ENCODE measurements around the gene IREB2.
A peak's percentile ranks its signal among the peaks of the same experiment; 100 is the strongest.

IREB2 gene

DNA sequence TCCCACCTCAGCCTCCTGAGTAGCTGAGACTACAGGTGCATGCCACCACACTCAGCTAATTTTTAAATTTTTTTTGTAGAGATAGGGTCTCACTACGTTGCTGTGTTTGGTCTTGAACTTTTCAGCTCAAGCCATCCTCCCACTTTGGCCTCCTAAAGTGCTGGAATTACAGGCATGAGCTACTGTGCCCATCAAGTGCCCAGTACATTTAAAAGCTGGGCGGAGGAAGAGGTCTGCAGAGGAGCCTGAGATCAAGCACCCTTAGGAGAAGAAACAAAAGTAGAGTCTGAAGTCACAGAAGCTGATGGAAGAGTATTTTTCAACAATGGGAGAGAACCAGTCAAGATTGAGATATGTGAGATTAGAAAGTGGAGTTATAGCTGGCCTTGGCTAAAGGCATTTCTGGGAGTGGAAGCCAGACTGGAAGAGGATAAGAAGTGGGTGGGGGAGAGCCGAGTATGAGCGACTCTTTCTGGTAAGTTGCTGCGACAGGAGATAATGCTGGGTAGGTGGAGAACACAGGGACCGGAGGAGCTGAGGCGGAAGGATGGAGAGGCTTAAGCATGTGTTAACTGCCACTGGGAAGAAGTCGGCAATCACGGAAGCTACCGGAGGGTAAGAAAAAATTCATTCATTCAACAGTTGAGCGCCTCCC is 782 bp upstream of the IREB2 start:
- DNase-seq (ENCODE audit: low read depth), result peak; percentile 73

DNA sequence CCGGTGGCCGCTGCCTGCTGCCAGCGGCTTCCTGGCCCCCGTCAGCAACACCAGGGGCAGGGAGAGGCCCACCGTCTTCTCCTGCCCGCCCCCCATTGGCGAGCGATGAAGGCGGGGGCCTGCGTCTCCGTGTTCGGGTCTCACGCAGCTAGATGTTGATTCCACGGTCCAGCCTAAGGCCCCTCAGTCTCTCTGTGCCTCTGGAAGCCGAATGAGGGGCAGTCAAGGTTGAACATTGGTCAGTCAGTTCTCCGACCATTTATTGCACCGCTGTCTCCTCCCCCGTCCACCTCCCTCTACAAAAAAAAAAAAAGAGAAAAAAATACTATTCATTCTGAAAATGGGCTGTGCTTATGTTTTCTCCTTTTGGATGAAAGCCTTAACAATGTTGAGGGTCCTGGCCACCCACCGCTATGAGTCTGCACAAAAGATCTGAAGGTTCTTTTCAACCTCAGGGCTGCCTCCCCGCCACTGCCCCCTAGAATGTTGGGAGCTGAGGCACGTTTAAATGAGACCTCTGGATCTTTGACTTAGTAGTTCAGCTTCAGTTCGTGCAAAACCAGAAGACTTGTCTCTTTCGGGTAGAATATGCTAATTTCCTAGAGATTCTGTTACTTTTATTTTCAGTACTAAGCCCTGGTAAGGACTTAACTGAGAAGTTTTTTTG is 736 bp downstream of the IREB2 start:
- DNase-seq (ENCODE audit: low read depth), result peak; percentile 30

DNA sequence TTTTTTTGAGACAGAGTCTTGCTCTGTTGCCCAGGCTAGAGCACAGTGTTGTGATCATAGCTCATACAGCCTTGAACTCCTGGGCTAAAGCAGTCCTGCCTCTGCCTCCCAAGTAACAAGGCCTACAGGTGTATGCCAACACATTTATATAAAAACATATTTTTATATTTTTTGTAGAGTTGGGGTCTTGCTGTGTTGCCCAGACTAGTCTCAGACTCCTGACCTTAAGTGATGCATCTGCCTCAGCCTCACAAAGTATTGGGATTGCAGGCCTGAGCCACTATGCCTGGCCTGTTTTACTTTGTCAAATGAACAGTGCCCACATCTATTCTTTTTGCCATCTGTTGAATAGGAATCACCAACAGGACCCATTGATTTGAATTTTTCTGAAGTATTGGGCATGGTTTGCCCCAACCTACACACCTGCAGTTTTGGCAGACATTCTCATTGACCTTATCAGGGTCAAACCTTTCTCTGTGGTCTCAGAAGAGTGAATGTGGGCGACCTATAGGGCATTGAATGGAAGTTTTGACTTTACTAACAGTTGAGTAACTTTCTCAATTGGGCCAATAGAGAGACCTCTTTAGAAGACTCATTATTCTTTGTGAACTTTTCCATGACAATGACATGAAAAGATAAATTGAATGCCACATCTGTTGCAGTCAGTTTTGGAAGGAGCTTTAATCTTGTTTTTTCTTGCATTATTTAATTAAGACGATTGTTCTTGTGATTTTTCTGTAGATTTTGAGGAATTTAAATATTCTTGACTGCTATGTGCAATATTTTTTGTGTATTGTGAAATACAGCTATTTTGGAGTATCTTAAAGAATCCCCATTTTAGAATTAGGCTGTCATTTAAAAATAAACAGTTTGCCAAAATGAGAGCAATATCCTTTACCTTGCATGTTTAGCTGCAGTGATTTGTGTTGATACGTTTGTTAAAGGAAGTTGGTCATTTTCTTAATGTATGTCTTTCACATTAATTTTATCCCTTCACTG is 2.7 kb downstream of the IREB2 start:
- no peak for DNase-seq (ENCODE audit: low read depth)

DNA sequence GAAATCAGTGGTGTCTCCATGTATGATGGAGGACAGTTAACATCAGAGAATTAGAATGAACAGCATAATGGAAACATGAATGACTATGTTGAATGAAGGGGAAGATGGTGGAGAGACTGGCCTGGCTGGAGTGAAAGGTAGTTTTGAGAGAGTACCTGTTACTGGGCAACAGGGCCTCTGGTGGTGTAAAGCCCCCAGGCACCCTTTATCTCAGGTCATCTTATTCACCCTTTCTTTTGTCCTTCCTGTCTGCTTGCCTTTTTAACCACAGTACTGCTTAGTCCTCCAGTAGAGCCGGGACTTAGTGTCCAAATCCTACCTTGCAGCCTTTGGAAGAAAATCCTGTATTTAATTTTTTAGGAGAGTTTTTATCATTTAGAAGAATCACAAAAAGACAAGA is 6.2 kb downstream of the IREB2 start:
- DNase-seq (ENCODE audit: low read depth), result no peak

- DNase-seq (ENCODE audit: low read depth), result no peak
Measured at GRCh38 chr15:78445875-78446274, 7.9 kb downstream of the IREB2 start.

- no peak for DNase-seq (ENCODE audit: low read depth)
Measured at GRCh38 chr15:78446551-78446950, 8.5 kb downstream of the IREB2 start.

GRCh38 chr15:78448441-78449219 is 10.6 kb downstream of the IREB2 start:
- peak; percentile 33 for DNase-seq (ENCODE audit: low read depth)

- peak; percentile 48 for DNase-seq (ENCODE audit: low read depth)
Measured at GRCh38 chr15:78449220-78449999, 11.4 kb downstream of the IREB2 start.

GRCh38 chr15:78450285-78450858 is 12.4 kb downstream of the IREB2 start:
- DNase-seq (ENCODE audit: low read depth), result no peak

- DNase-seq (ENCODE audit: low read depth), result no peak
Measured at GRCh38 chr15:78452485-78452884, 14.5 kb downstream of the IREB2 start.

GRCh38 chr15:78453447-78453846 is 15.4 kb downstream of the IREB2 start:
- no peak for DNase-seq (ENCODE audit: low read depth)

GRCh38 chr15:78454992-78455391 is 17.0 kb downstream of the IREB2 start:
- no peak for DNase-seq (ENCODE audit: low read depth)

- peak; percentile 24 for DNase-seq (ENCODE audit: low read depth)
Measured at GRCh38 chr15:78455749-78456148, 17.7 kb downstream of the IREB2 start.

- no peak for DNase-seq (ENCODE audit: low read depth)
Measured at GRCh38 chr15:78456426-78456825, 18.4 kb downstream of the IREB2 start.

DNA sequence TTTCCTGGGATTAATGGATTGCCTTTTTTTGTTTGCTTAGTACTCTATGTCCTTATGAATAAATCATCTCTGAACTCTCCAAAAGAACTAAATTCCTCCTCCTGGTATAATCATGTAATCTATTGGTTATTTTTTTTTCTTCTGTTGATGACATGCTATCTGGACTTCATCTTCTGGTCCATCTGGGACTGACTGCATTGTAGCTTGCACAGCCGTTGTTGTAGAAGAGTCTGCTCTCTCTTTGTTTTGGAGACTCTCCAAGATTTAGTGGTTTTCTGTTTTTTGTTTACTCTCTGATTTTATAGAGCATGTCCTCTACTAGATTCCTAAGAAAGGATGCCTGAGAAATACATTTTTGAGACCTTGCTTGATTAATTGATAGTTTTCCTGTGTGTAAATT is 19.1 kb downstream of the IREB2 start:
- peak; percentile 96 for DNase-seq (ENCODE audit: low read depth)

DNA sequence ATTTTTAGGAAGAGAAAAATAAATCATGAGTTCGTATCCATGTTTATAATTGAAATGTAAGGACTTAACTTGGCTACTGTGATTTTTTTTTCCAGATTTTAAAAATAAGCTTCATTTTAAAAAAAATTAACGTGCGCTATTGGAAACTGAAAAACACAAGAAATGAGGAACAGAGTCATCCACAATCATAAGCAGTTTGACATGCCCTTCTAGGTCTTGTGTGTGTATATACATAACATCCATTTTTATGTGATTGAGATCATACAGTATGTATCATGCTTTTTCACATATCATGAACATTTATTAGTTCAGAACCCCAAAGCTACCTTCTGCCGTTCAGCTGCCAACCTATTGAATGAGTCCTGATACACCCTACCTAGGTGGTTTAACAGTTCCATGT is 22.7 kb downstream of the IREB2 start:
- no peak for DNase-seq (ENCODE audit: low read depth)

DNA sequence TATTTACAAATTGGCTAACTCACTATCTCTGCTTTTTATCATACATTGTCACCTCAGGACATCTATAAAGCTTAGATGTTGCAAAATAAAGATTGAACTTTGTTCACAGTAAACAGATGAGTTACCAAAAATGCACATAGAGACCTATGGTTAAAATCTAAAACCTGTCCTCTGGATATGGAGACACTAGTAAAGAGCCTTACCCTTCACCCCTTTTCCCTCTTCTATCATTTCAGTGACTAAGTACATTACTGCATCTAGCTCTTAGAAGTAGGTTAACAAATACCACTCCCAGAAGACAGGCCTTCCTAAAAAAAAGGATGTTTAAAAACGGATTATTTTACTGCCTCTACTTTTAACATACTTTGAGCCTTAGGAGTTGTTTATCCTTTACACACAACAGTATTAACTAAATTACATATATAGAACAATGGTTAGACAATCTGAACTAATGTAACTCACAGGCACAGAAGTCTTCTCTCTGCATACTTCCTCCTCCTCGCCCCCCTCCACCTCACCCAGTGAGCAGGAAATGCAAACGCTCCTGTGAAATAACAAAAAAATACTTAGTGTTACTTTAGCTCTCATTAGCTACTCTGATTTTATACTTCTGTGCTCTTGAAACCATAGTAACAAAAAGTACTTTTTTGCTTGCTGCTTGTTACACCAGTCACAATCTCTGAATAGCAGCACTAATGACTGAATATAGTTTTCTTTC is 23.3 kb downstream of the IREB2 start:
- DNase-seq (ENCODE audit: low read depth), result peak; percentile 35

DNA sequence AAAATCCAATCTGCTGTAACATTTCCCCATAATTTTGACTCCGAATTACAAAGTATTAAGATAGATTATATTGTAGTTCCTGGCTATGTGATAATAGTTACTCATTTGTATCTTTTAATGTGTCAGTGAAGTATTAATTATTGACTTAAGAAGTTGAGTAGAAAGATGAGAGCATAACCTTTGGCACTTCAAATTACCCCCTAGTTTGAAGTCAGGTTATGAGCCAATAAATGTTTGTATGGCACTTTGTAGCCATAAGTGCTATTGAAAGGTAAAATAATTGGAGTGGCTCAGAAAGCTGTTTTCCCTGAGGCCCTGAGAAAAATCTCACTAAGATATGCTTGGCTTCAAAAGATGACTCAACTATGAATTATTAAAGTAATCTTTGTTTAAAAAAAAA is 31.0 kb downstream of the IREB2 start:
- DNase-seq (ENCODE audit: low read depth), result no peak

- DNase-seq (ENCODE audit: low read depth), result peak; percentile 78
Measured at GRCh38 chr15:78477295-78477694, 39.3 kb downstream of the IREB2 start.

GRCh38 chr15:78479650-78480049 is 41.6 kb downstream of the IREB2 start:
- no peak for DNase-seq (ENCODE audit: low read depth)

Measured in amniotic epithelial cell (primary cell).